ENCODE data around the gene GAS7. TPM values are rescaled to one million over a fixed set of nuclear protein-coding genes. Genes with fewer than 3 reads are reported as not detected.

Gene GAS7
- total and polyA plus RNA-seq, 10 of the 15 experiments (the other 5 are each of a cell fraction or from before 2014, with no cell fraction given) = 2.3 to 53.4 (median 24.0) TPM

DNA sequence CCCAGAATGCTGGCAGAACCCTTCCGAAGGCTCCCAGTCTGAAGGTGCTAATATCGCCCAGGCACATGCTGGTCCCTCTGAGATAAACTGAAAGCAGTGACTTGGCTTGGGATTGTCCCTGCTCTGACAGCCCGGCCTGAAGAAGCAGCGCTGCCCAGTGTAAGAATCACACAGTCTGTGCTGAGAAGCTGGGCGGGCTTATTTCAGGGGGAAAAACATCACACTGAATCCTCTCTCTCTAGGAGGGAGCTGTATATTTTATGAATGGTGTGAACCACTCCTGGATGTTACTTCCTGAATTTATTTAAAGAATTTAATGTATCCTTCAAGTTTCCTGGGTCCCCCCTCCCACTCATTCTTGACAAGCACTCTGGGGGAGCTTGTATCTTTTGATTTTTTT, 36.3 kb downstream of the GAS7 start (continued):
- TF ChIP-seq, protein P1, sequence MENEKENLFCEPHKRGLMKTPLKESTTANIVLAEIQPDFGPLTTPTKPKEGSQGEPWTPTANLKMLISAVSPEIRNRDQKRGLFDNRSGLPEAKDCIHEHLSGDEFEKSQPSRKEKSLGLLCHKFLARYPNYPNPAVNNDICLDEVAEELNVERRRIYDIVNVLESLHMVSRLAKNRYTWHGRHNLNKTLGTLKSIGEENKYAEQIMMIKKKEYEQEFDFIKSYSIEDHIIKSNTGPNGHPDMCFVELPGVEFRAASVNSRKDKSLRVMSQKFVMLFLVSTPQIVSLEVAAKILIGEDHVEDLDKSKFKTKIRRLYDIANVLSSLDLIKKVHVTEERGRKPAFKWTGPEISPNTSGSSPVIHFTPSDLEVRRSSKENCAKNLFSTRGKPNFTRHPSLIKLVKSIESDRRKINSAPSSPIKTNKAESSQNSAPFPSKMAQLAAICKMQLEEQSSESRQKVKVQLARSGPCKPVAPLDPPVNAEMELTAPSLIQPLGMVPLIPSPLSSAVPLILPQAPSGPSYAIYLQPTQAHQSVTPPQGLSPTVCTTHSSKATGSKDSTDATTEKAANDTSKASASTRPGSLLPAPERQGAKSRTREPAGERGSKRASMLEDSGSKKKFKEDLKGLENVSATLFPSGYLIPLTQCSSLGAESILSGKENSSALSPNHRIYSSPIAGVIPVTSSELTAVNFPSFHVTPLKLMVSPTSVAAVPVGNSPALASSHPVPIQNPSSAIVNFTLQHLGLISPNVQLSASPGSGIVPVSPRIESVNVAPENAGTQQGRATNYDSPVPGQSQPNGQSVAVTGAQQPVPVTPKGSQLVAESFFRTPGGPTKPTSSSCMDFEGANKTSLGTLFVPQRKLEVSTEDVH (IDR thresholded peaks at IDR 0.05; ENCODE audit: low read depth, partially characterized antibody) = no peak
- TF ChIP-seq CHD4 (IDR thresholded peaks at IDR 0.05) (no peak), EED (IDR thresholded peaks at IDR 0.05; ENCODE audit: low read depth) (peak; percentile 63; the same call in 1 of the 2 replicates), STAT1 (conservative IDR thresholded peaks at IDR 0.05) (no peak)
- TF ChIP-seq, protein P2, sequence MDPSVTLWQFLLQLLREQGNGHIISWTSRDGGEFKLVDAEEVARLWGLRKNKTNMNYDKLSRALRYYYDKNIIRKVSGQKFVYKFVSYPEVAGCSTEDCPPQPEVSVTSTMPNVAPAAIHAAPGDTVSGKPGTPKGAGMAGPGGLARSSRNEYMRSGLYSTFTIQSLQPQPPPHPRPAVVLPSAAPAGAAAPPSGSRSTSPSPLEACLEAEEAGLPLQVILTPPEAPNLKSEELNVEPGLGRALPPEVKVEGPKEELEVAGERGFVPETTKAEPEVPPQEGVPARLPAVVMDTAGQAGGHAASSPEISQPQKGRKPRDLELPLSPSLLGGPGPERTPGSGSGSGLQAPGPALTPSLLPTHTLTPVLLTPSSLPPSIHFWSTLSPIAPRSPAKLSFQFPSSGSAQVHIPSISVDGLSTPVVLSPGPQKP (IDR thresholded peaks at IDR 0.05; ENCODE audit: low read depth, low read length) = no peak

DNA sequence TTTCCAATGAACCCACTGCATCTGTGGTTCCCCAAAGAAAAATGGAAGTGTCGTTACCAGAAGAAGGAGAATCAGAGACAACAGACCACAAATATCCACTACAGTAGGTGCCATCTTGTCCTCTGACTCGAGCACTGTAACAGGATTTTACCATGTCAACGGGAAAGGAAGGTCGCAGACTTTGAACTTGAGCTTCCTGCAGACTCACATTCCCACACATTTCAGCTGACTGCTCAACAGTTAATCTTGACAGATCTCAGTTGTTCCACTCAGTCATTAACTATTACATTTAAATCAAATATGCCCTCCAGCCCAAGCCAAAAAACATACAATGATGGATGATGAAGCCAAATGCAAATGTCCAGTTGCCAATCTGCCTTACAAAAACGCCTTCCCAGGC, 37.0 kb downstream of the GAS7 start:
- intact Hi-C loops (cut with micrococcal nuclease; ENCODE audit: unreplicated experiment) = no loop called here
- no TSS peak for BruUV-seq (replicated peaks)
- no peak for DNase-seq (ENCODE audit: low read depth, low spot score)
- no peak for FAIRE-seq
- H4K20me1 ChIP-seq (ENCODE audit: control insufficient read depth, insufficient read depth) = no peaks in the 10 kb centered on the region
- no peaks in the 10 kb centered on the region for H3K27me3 ChIP-seq (replicated peaks in 1 of 2; ENCODE audit: control insufficient read depth in 2 of 2, insufficient read depth in 2 of 2, low read length in 1 of 2)
- no peak overlapping the region for H2AFZ ChIP-seq (ENCODE audit: control insufficient read depth, low read depth, low read length)
- peaks cover 14% of the 10 kb centered on the region for H3K4me1 ChIP-seq (ENCODE audit: control insufficient read depth, insufficient read depth, low read length)
- no peaks in the 10 kb centered on the region for H3K36me3 ChIP-seq (ENCODE audit: control insufficient read depth in 2 of 2, insufficient read depth in 2 of 2, low read length in 1 of 2)
- 87% methylated on average over 5 of the region's 5 CpGs for WGBS (ENCODE audit: insufficient coverage, insufficient replicate concordance, low lambda C conversion rate, missing lambda C conversion rate)
- H3K79me2 ChIP-seq (ENCODE audit: control insufficient read depth, insufficient read depth, low read length) = no peaks in the 10 kb centered on the region
- RAD21 ChIA-PET (ENCODE audit: unreplicated experiment) = no interaction called here
- SMC1A ChIA-PET (ENCODE audit: uncharacterized antibody, unreplicated experiment) = interaction anchor here (0.8 to 1.5 kb wide), 2 partner anchors 8 to 64 kb away, joined by 3 to 4 read pairs; no protein-coding TSS in a partner anchor
- ATAC-seq = no peak
- no peak overlapping the region for H3K4me3 ChIP-seq
- POLR2A ChIA-PET = no interaction called here
- no peaks in the 10 kb centered on the region for H3K9me3 ChIP-seq (replicated peaks; ENCODE audit: control insufficient read depth, insufficient read depth, low read length)
- H3K27ac ChIP-seq (ENCODE audit: control insufficient read depth, insufficient read depth) = no peak overlapping the region
- no peak overlapping the region for H3K4me2 ChIP-seq (ENCODE audit: control insufficient read depth, insufficient read depth)
- in situ Hi-C loops (cut with MboI) = no loop called here
- H3K9ac ChIP-seq (ENCODE audit: control insufficient read depth, insufficient read depth, low read length) = no peak overlapping the region
- CTCF ChIA-PET = no interaction called here
- TF ChIP-seq, protein P3, sequence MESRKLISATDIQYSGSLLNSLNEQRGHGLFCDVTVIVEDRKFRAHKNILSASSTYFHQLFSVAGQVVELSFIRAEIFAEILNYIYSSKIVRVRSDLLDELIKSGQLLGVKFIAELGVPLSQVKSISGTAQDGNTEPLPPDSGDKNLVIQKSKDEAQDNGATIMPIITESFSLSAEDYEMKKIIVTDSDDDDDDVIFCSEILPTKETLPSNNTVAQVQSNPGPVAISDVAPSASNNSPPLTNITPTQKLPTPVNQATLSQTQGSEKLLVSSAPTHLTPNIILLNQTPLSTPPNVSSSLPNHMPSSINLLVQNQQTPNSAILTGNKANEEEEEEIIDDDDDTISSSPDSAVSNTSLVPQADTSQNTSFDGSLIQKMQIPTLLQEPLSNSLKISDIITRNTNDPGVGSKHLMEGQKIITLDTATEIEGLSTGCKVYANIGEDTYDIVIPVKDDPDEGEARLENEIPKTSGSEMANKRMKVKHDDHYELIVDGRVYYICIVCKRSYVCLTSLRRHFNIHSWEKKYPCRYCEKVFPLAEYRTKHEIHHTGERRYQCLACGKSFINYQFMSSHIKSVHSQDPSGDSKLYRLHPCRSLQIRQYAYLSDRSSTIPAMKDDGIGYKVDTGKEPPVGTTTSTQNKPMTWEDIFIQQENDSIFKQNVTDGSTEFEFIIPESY (IDR thresholded peaks at IDR 0.05) = no peak
- TF ChIP-seq SIX5 (IDR thresholded peaks at IDR 0.05; ENCODE audit: low read depth, low read length, severe bottlenecking) = no peak
- TF ChIP-seq BHLHE40 (IDR thresholded peaks at IDR 0.05; ENCODE audit: borderline replicate concordance in 1 of 2, low read depth in 2 of 2, low read length in 1 of 2) = no peak
- TF ChIP-seq SREBF1 (IDR thresholded peaks at IDR 0.05; ENCODE audit: low read length) = no peak
- TF ChIP-seq PAX8 (IDR thresholded peaks at IDR 0.05) = no peak
- no peak for TF ChIP-seq LARP7 (IDR thresholded peaks at IDR 0.05)
- TF ChIP-seq, protein P4, sequence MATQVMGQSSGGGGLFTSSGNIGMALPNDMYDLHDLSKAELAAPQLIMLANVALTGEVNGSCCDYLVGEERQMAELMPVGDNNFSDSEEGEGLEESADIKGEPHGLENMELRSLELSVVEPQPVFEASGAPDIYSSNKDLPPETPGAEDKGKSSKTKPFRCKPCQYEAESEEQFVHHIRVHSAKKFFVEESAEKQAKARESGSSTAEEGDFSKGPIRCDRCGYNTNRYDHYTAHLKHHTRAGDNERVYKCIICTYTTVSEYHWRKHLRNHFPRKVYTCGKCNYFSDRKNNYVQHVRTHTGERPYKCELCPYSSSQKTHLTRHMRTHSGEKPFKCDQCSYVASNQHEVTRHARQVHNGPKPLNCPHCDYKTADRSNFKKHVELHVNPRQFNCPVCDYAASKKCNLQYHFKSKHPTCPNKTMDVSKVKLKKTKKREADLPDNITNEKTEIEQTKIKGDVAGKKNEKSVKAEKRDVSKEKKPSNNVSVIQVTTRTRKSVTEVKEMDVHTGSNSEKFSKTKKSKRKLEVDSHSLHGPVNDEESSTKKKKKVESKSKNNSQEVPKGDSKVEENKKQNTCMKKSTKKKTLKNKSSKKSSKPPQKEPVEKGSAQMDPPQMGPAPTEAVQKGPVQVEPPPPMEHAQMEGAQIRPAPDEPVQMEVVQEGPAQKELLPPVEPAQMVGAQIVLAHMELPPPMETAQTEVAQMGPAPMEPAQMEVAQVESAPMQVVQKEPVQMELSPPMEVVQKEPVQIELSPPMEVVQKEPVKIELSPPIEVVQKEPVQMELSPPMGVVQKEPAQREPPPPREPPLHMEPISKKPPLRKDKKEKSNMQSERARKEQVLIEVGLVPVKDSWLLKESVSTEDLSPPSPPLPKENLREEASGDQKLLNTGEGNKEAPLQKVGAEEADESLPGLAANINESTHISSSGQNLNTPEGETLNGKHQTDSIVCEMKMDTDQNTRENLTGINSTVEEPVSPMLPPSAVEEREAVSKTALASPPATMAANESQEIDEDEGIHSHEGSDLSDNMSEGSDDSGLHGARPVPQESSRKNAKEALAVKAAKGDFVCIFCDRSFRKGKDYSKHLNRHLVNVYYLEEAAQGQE (IDR thresholded peaks at IDR 0.05; ENCODE audit: low read depth, low read length) = no peak
- no peak for TF ChIP-seq IRF4 (IDR thresholded peaks at IDR 0.05; ENCODE audit: low read depth, low read length)
- TF ChIP-seq EGR1 (IDR thresholded peaks at IDR 0.05; ENCODE audit: borderline replicate concordance in 1 of 2, low read depth in 2 of 2, low read length in 2 of 2) = no peak
